Prostate gland (tissue), 2 donors: ENCODE results near the gene INSIG2.

ENCODE experiments used
- POLR2A ChIP-seq: fragments of 450-650 bp; IDR thresholded peaks from one replicate; pipeline ENCODE4 v1.6.1; 2016; ENCODE audit warnings: antibody characterized with exemption, mild to moderate bottlenecking
- POLR2AphosphoS5 ChIP-seq: sonication (generic); formaldehyde crosslinking; IDR thresholded peaks from one replicate; pipeline ENCODE4 v1.6.1; 2017; ENCODE audit warnings: antibody characterized with exemption
- TF ChIP-seq, protein P1 (sequence below), 4 experiments: fragments of 200-600 bp in 2 of 4; fragments of 450-650 bp in 2 of 4; sonication (generic) in 2 of 4; IDR thresholded peaks; 1 replicate in 3 of 4; 2 replicates in 1 of 4; pipeline ENCODE4 v1.5.1; 2016 to 2019; ENCODE audit warnings: antibody characterized with exemption in 4 of 4, mild to moderate bottlenecking in 2 of 4, moderate library complexity in 2 of 4

DNA sequence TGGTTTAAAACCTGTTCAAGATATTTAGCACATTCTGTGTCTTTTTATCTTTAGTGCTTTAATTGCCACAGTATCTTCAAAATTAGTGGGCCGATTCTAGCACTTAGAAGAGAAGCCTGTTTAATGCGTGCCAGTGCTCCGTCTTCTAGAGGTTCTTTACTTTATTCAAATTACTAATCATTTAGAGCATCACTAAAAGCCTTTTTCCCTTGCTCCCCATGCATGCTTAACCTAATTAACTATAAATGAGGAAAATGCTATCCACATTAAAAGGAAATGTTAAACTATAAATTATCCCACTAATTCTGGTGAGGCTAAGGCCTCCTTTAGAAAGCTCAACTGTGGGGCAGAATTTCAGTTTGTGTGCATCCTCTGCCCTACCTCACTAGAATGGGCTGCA, 31.5 kb upstream of the INSIG2 start:
- TF ChIP-seq, protein P1, sequence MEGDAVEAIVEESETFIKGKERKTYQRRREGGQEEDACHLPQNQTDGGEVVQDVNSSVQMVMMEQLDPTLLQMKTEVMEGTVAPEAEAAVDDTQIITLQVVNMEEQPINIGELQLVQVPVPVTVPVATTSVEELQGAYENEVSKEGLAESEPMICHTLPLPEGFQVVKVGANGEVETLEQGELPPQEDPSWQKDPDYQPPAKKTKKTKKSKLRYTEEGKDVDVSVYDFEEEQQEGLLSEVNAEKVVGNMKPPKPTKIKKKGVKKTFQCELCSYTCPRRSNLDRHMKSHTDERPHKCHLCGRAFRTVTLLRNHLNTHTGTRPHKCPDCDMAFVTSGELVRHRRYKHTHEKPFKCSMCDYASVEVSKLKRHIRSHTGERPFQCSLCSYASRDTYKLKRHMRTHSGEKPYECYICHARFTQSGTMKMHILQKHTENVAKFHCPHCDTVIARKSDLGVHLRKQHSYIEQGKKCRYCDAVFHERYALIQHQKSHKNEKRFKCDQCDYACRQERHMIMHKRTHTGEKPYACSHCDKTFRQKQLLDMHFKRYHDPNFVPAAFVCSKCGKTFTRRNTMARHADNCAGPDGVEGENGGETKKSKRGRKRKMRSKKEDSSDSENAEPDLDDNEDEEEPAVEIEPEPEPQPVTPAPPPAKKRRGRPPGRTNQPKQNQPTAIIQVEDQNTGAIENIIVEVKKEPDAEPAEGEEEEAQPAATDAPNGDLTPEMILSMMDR (IDR thresholded peaks at IDR 0.05), result no peak
- TF ChIP-seq POLR2AphosphoS5, result no peak
- TF ChIP-seq POLR2A, result no peak
